Caco-2 (cell line): ENCODE measurements around the gene COL6A3. TPM values are rescaled to one million over a fixed set of nuclear protein-coding genes. Genes with fewer than 3 reads are reported as not detected.

Experiments used
- BruUV-seq: library from RNA; stranded (reverse); fragments of 400-500 nt; replicated peaks from 2 replicates; lab custom pipeline; 2021; lab: Mats Ljungman, UMichigan
- CTCF ChIA-PET: fragments of 300-600 bp; sonication (Branson Sonifier 250); formaldehyde crosslinking; loops from one replicate; lab custom pipeline; 2022; ENCODE audit warnings: antibody characterized with exemption; lab: Charles Lee
- POLR2A ChIA-PET: fragments of 300-600 bp; sonication (Branson Sonifier 250); formaldehyde crosslinking; loops from one replicate; lab custom pipeline; 2022; ENCODE audit warnings: antibody characterized with exemption; lab: Charles Lee
- DNase-seq, 2 experiments: peaks; one replicate each; pipeline versions ENCODE4 v3.0.0 to v3.0.0-alpha.2; 2020 to 2022
- H3K27me3 ChIP-seq: replicated peaks from 2 replicates; pipeline ENCODE4 v1.6.0; 2011; ENCODE audit warnings: low read length; ENCODE audit not compliant: control insufficient read depth, insufficient read depth
- H3K36me3 ChIP-seq: 2 replicates; pipeline ENCODE4 v1.5.1; 2011; ENCODE audit warnings: low read length; ENCODE audit not compliant: control insufficient read depth, insufficient read depth
- H3K4me1 ChIP-seq: fragments of 250-450 bp; sonication (Bioruptor Pico); 2 replicates; pipeline ENCODE4 v1.5.1; 2020; ENCODE audit warnings: mild to moderate bottlenecking
- H3K4me3 ChIP-seq: 2 replicates; pipeline ENCODE4 v1.5.1; 2011; ENCODE audit warnings: low read depth, mild to moderate bottlenecking, control low read depth, low read length
- H3K9me3 ChIP-seq: fragments of 250-450 bp; sonication (Bioruptor Pico); 2 replicates; pipeline ENCODE4 v1.5.1; 2020; ENCODE audit warnings: mild to moderate bottlenecking, moderate library complexity
- H3K27ac Mint-ChIP-seq: one replicate; pipeline ENCODE4 v1.8.0; 2022; ENCODE audit warnings: mixed read lengths; ENCODE audit not compliant: unreplicated experiment
- H3K27me3 Mint-ChIP-seq: one replicate; pipeline ENCODE4 v1.8.0; 2022; ENCODE audit warnings: mixed read lengths; ENCODE audit not compliant: insufficient read depth, unreplicated experiment
- H3K36me3 Mint-ChIP-seq: one replicate; pipeline ENCODE4 v1.8.0; 2022; ENCODE audit warnings: mild to moderate bottlenecking, mixed read lengths; ENCODE audit not compliant: insufficient read depth, unreplicated experiment
- H3K4me1 Mint-ChIP-seq: one replicate; pipeline ENCODE4 v1.8.0; 2022; ENCODE audit warnings: low read depth, mixed read lengths; ENCODE audit not compliant: unreplicated experiment
- H3K4me3 Mint-ChIP-seq: one replicate; pipeline ENCODE4 v1.8.0; 2022; ENCODE audit warnings: mild to moderate bottlenecking, moderate library complexity, mixed read lengths; ENCODE audit not compliant: unreplicated experiment
- H3K9me3 Mint-ChIP-seq: one replicate; pipeline ENCODE4 v1.8.0; 2022; ENCODE audit warnings: mixed read lengths; ENCODE audit not compliant: unreplicated experiment
- CTCF ChIP-seq, 2 experiments: fragments of 200-600 bp in 1 of 2; IDR thresholded peaks; 1 replicate in 1 of 2; 2 replicates in 1 of 2; pipeline versions ENCODE4 v1.5.1 to v1.8.0; 2011 to 2022; ENCODE audit warnings: antibody characterized with exemption in 1 of 2, control low read depth in 1 of 2, inconsistent platforms in 1 of 2, low read depth in 1 of 2, low read length in 1 of 2, mild to moderate bottlenecking in 1 of 2, moderate library complexity in 1 of 2; ENCODE audit not compliant: insufficient read depth in 1 of 2, severe bottlenecking in 1 of 2, unreplicated experiment in 1 of 2
- intact Hi-C: fragments of 100-400 bp; cut with micrococcal nuclease; formaldehyde crosslinking; loops from one replicate; pipeline ENCODE4 v1.10.0; 2022; ENCODE audit not compliant: unreplicated experiment
- total RNA-seq: library from RNA; stranded (reverse); gene quantifications from 2 replicates; pipeline ENCODE4 v1.2.3, GENCODE V29; 2022

Gene COL6A3
- total RNA-seq, 1 experiment from 2014 or later: 0.73 TPM

DNA sequence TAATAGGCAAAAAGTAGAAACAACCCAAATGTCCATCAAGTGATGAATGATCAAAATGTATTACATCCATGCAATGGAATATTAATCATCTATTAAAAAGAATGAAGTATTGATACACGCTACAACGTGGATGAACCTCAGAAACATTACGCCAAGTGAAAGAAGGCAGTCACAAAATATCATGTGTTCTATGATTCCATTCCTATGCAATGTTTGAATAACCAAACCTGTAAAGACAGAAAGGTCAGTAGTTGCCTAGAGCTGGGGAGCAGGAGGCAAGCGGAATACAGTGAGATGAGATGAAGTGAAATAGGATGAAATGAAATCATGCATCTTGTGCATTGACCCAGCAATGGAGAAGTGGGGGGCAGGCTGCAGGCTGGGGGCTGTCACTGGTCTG is 17.9 kb upstream of the COL6A3 start:
- H3K36me3 Mint-ChIP-seq: no peaks in the 10 kb centered on the region
- Histone ChIP-seq H3K4me1 (no peaks in the 10 kb centered on the region), H3K27me3 (no peaks in the 10 kb centered on the region), H3K36me3 (no peaks in the 10 kb centered on the region), H3K9me3 (no peaks in the 10 kb centered on the region), H3K4me3 (no peak overlapping the region)
- DNase-seq: no peak
- H3K27me3 Mint-ChIP-seq: peaks cover 11% of the 10 kb centered on the region
- H3K4me1 Mint-ChIP-seq: no peaks in the 10 kb centered on the region
- ChIA-PET POLR2A (no interaction called here), CTCF (no interaction called here)
- no peak for TF ChIP-seq CTCF (IDR thresholded peaks at IDR 0.05; ENCODE audit: insufficient read depth in 1 of 2, low read depth in 1 of 2, low read length in 1 of 2, severe bottlenecking in 1 of 2, unreplicated experiment in 1 of 2)
- no peak overlapping the region for H3K27ac Mint-ChIP-seq
- H3K4me3 Mint-ChIP-seq: no peak overlapping the region
- intact Hi-C loops: no loop called here
- peaks cover 8% of the 10 kb centered on the region for H3K9me3 Mint-ChIP-seq
- BruUV-seq: no TSS peak

DNA sequence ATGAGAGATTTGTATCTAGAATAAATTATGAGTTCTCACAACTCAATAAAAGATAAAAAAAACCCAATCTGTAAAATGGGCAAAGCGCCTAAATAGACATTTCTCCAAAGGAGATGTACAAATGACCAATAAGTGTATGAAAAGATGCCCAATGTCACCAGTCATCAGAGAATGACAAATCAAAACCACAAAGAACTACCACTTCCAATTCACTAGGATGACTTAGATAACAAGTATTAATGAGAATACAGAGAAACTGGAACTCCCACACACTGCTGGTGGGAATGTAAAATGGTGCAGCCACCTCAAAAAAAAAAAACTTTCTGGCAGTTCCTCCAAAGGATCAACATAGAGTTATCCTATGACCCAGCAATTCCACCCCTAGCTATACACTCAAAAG is 17.4 kb upstream of the COL6A3 start:
- Mint-ChIP-seq H3K4me1 (no peaks in the 10 kb centered on the region), H3K36me3 (no peaks in the 10 kb centered on the region), H3K27me3 (peaks cover 12% of the 10 kb centered on the region), H3K4me3 (no peak overlapping the region), H3K27ac (no peak overlapping the region), H3K9me3 (peaks cover 9% of the 10 kb centered on the region)
- Histone ChIP-seq H3K36me3 (no peaks in the 10 kb centered on the region), H3K9me3 (no peaks in the 10 kb centered on the region), H3K27me3 (no peaks in the 10 kb centered on the region), H3K4me3 (no peak overlapping the region), H3K4me1 (no peaks in the 10 kb centered on the region)
- intact Hi-C loops: no loop called here
- no TSS peak for BruUV-seq
- TF ChIP-seq CTCF (IDR thresholded peaks at IDR 0.05; ENCODE audit: insufficient read depth in 1 of 2, low read depth in 1 of 2, low read length in 1 of 2, severe bottlenecking in 1 of 2, unreplicated experiment in 1 of 2): no peak
- CTCF ChIA-PET: no interaction called here
- POLR2A ChIA-PET: no interaction called here
- DNase-seq: no peak

DNA sequence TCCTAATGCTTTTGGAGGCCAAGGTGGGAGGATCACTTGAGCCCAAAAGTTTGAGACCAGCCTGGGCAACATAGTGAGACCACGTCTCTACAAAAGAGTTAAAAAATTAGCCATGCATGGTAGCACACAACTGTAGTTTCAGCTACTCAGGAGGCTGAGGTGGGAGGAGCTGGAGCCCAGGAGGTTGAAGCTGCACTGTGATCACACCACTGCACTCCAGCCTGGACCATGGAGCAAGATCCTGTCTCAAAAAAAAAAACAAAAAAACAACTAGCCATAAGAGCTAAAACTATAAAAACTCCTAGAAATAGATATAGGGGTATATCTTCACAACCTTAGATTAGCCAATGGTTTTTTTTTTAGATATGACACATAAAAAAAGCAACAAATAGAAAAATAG is 16.9 kb upstream of the COL6A3 start:
- Histone ChIP-seq H3K27me3 (no peaks in the 10 kb centered on the region), H3K4me1 (no peaks in the 10 kb centered on the region), H3K4me3 (no peak overlapping the region), H3K36me3 (no peaks in the 10 kb centered on the region), H3K9me3 (no peaks in the 10 kb centered on the region)
- peaks cover 12% of the 10 kb centered on the region for H3K27me3 Mint-ChIP-seq
- no peaks in the 10 kb centered on the region for H3K4me1 Mint-ChIP-seq
- no peaks in the 10 kb centered on the region for H3K36me3 Mint-ChIP-seq
- H3K27ac Mint-ChIP-seq: no peak overlapping the region
- peaks cover 9% of the 10 kb centered on the region for H3K9me3 Mint-ChIP-seq
- intact Hi-C loops: no loop called here
- ChIA-PET CTCF (no interaction called here), POLR2A (no interaction called here)
- no peak overlapping the region for H3K4me3 Mint-ChIP-seq
- TF ChIP-seq CTCF (IDR thresholded peaks at IDR 0.05; ENCODE audit: insufficient read depth in 1 of 2, low read depth in 1 of 2, low read length in 1 of 2, severe bottlenecking in 1 of 2, unreplicated experiment in 1 of 2): no peak
- BruUV-seq: no TSS peak
- DNase-seq: no peak
